Activated naive CD4-positive, alpha-beta T cell treated with anti-CD3 and anti-CD28 coated beads, Interleukin-2, amount 10 ng/mL, durations not matched to agents 7 days and 5 days (primary cell): ENCODE results near the gene MLST8.

Experiments
- CTCF ChIA-PET: fragments of 350-600 bp; sonication (Branson Sonifier 250); formaldehyde crosslinking; loops from one replicate; lab custom pipeline; 2021; ENCODE audit warnings: antibody characterized with exemption; lab: Charles Lee
- DNase-seq: peaks from one replicate; pipeline ENCODE4 v3.0.0-alpha.2; 2020
- H3K27ac Mint-ChIP-seq: one replicate; pipeline ENCODE4 v1.8.0; 2021; ENCODE audit warnings: mild to moderate bottlenecking, moderate library complexity, mixed read lengths
- H3K27me3 Mint-ChIP-seq: one replicate; pipeline ENCODE4 v1.8.0; 2021; ENCODE audit warnings: mild to moderate bottlenecking, mixed read lengths
- H3K36me3 Mint-ChIP-seq: one replicate; pipeline ENCODE4 v1.8.0; 2021; ENCODE audit warnings: mixed read lengths
- H3K4me1 Mint-ChIP-seq: one replicate; pipeline ENCODE4 v1.8.0; 2021; ENCODE audit warnings: mixed read lengths
- H3K4me3 Mint-ChIP-seq: one replicate; pipeline ENCODE4 v1.8.0; 2021; ENCODE audit warnings: mild to moderate bottlenecking, moderate library complexity, mixed read lengths
- H3K9me3 Mint-ChIP-seq: one replicate; pipeline ENCODE4 v1.8.0; 2021; ENCODE audit warnings: mixed read lengths

The MLST8 gene

DNA sequence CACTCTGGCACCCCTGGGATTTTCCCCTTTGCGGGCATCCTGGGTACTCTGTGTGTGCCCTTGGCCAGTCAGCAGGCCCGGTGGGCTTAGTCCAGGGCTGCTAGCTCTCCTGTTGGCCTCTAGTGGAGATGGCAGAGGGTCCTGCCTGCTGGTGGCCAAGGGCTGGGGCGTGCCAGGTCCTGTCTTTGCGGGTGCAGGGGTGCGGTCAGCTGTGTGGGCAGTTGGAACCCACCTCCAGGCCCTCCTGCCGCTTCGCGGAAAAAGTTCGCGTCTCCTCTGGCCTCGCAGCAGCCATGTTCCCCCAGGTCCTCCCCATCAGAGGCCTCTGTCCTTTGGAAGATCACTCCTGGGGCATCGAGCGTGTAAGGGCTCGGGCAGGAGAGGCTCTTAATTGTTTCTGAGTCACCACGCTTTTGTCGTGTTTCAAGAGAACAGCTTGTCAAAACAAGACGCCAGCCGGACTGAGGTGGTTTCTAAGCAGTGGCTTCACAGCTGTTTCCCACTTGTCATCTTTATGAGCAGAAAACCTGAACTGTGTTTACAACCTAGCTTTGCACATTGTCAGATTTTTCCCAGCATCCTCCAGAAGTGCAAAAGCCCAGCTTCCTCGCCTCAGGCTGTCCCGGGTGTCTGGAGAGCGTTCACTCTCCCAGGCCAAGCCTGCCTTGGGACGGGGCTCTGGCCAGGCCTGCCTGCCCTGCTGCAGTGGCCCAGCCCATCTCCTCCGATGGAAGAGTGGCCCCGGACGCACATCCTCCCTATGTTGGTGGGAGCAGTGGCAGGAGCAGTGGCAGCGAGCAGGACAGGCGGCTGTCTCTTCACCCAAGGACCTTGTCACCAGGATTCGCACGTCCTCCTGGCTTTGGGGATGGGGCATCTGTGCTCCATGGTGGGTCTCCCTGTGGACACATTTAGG lies 26.0 kb downstream of the MLST8 start:
- no peak for DNase-seq
- no peak overlapping the region for H3K27ac Mint-ChIP-seq
- H3K27me3 Mint-ChIP-seq, result peaks cover 15% of the 10 kb centered on the region
- peaks cover 12% of the 10 kb centered on the region for H3K36me3 Mint-ChIP-seq
- no peak overlapping the region for H3K4me3 Mint-ChIP-seq
- peaks cover 3% of the 10 kb centered on the region for H3K4me1 Mint-ChIP-seq
- CTCF ChIA-PET, result no interaction called here
- no peaks in the 10 kb centered on the region for H3K9me3 Mint-ChIP-seq

- Mint-ChIP-seq H3K4me1 (no peaks in the 10 kb centered on the region), H3K36me3 (peaks cover 12% of the 10 kb centered on the region), H3K27me3 (peaks cover 26% of the 10 kb centered on the region)
These were observed 27.1 kb downstream of the MLST8 start for GRCh38 chr16:2232094-2232990.

DNA sequence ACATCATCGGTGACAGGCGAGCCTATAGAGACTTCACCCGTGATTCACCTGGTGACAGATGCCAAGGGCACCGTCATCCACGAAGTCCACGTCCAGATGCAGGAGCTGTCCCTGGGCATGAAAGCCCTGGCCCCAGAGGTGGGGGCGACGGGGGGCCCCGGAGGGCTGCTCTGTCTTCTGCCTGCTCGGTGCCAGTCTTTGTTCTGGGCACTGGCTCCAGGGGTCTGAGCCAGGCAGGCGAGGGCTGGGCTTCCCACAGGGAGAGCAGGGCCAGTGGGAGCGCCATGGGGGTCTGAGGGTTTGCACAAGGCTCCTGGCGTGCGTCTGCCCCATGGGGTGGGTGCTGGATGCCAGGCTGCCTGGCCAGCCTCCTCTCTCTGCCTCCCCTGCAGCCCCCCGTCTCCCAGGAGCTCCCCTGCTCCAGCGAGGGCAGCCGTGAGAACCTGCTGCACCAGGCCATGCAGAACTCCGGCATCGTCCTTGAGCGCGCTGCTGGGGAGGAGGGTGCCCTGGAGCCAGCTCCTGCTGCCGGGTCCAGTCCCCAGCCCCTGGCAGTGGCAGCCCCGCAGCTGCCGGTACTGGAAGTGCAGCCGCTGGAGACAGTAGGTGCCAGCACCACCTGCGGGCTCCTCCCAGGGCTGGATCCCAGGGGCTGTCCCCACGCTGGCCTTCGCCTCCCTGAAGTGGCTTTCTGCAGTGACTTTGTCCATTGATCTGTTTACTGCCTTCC lies 28.0 kb downstream of the MLST8 start:
- Mint-ChIP-seq H3K36me3 (peaks cover 12% of the 10 kb centered on the region), H3K27me3 (peaks cover 32% of the 10 kb centered on the region), H3K4me1 (no peaks in the 10 kb centered on the region), H3K4me3 (no peak overlapping the region), H3K9me3 (no peaks in the 10 kb centered on the region), H3K27ac (no peak overlapping the region)
- no peak for DNase-seq
- CTCF ChIA-PET, result no interaction called here

More at GRCh38 chr16:2232094-2232990, 27.1 kb downstream of the MLST8 start:
- no peaks in the 10 kb centered on the region for H3K9me3 Mint-ChIP-seq
- CTCF ChIA-PET, result no interaction called here
- H3K4me3 Mint-ChIP-seq, result no peak overlapping the region
- no peak overlapping the region for H3K27ac Mint-ChIP-seq
- DNase-seq, result no peak

- CTCF ChIA-PET, result no interaction called here
- Mint-ChIP-seq H3K4me3 (no peak overlapping the region), H3K4me1 (no peaks in the 10 kb centered on the region), H3K36me3 (peaks cover 12% of the 10 kb centered on the region), H3K9me3 (no peaks in the 10 kb centered on the region), H3K27me3 (peaks cover 38% of the 10 kb centered on the region), H3K27ac (no peak overlapping the region)
- no peak for DNase-seq
These were observed 28.9 kb downstream of the MLST8 start for GRCh38 chr16:2233872-2234812.

GRCh38 chr16:2234813-2235170 lies 29.5 kb downstream of the MLST8 start:
- no peaks in the 10 kb centered on the region for H3K4me1 Mint-ChIP-seq
- peaks cover 9% of the 10 kb centered on the region for H3K36me3 Mint-ChIP-seq
- peaks cover 38% of the 10 kb centered on the region for H3K27me3 Mint-ChIP-seq
- no peak overlapping the region for H3K27ac Mint-ChIP-seq
- no peak for DNase-seq
- H3K9me3 Mint-ChIP-seq, result no peaks in the 10 kb centered on the region
- H3K4me3 Mint-ChIP-seq, result no peak overlapping the region
- CTCF ChIA-PET, result no interaction called here

DNA sequence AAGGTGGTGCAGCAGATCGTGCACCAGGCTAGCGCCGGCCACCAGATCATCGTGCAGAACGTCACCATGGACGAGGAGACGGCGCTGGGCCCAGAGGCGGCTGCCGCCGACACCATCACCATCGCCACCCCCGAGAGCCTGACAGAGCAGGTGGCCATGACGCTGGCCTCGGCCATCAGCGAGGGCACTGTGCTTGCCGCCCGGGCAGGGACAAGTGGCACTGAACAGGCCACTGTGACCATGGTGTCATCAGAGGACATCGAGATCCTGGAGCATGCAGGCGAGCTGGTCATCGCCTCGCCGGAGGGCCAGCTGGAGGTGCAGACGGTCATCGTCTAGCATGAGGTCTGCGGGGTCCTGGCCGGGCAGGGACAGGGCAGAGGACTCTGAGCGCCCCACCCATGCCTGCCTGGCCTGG lies 30.0 kb downstream of the MLST8 start:
- CTCF ChIA-PET, result no interaction called here
- peaks cover 8% of the 10 kb centered on the region for H3K36me3 Mint-ChIP-seq
- no peak for DNase-seq
- no peak overlapping the region for H3K27ac Mint-ChIP-seq
- H3K9me3 Mint-ChIP-seq, result no peaks in the 10 kb centered on the region
- no peaks in the 10 kb centered on the region for H3K4me1 Mint-ChIP-seq
- H3K27me3 Mint-ChIP-seq, result peaks cover 38% of the 10 kb centered on the region
- H3K4me3 Mint-ChIP-seq, result no peak overlapping the region

DNA sequence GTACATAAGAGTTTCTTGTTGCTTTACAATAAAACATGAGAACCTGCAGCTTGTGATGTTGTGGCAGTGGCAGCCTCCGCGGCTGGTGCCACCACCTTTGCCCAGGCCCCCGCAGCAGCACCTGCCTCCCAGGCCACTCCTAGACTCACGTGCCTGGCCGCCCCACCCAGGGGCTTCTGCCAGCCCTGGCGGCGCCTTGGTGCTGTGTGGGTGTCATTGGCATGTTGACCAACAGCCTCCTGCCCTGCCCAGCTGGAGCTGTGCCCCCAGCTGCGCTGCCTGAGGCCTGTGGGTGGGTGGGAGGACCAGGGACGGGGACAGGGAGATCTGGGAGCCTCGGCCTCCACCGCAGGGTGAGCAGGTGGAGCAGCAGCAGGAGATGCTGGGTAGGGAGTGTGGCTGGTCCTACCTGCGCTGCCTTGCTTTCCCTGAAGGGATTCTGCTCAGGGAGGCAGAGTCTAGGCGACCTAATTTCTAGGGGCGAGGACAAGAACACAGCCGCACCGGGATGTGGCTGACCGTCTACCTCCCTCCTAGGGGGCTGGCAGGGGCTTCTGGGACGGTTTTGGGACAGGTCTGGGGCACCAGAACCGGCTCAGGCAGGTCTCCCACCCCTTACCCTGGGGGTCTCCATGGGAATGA lies 30.6 kb downstream of the MLST8 start:
- Mint-ChIP-seq H3K4me1 (no peaks in the 10 kb centered on the region), H3K9me3 (no peaks in the 10 kb centered on the region), H3K27ac (no peak overlapping the region), H3K4me3 (no peak overlapping the region), H3K27me3 (peaks cover 38% of the 10 kb centered on the region), H3K36me3 (peaks cover 8% of the 10 kb centered on the region)
- no peak for DNase-seq
- CTCF ChIA-PET, result no interaction called here

DNA sequence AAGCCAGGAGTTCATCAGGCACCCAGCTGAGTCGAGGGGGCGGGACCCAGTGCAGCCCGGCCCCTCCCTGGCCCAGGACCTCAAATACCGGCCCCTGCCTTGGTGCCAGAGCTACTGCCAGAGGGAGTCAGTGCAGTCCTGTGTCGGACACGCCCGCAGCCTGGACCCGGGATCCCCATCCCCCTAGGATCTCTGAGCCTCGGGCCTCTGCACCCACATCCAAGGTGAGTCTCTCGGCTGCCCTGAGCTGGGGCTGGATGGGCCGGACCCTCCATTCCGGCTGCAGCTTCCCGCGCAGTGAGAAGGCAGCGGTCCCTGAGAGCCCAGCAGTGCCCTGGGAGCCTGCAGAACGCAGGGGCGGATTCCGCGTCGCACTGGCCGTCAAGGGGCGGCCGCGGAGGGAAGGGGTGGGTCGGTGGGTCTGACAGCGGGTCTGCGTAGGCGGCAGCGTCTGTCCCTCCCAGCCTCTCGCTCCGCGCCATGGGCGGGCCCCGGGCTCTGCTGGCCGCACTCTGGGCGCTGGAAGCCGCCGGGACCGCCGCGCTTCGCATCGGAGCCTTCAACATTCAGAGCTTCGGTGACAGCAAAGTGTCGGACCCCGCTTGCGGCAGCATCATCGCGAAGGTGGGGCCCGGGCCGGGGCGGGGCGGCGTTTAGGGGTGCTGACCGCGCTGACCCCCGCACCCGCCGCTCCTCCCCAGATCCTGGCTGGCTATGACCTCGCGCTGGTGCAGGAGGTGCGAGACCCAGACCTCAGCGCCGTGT lies 31.3 kb downstream of the MLST8 start, which contains the start of gene DNASE1L2:
DNASE1L2 (plus strand) TSS at position 108 of the 765 bp plus-strand sequence; CDS start at position 481, 373 bp downstream.
- no peak within 1 kb of the TSS for H3K27ac Mint-ChIP-seq
- CTCF ChIA-PET, result no interaction called here
- H3K4me3 Mint-ChIP-seq, result no peak within 1 kb of the TSS

GRCh38 chr16:2237102-2237482 lies 31.8 kb downstream of the MLST8 start:
- Mint-ChIP-seq H3K4me1 (no peaks in the 10 kb centered on the region), H3K36me3 (peaks cover 7% of the 10 kb centered on the region), H3K9me3 (no peaks in the 10 kb centered on the region), H3K4me3 (no peak overlapping the region), H3K27me3 (peaks cover 38% of the 10 kb centered on the region), H3K27ac (no peak overlapping the region)
- DNase-seq, result no peak
- CTCF ChIA-PET, result no interaction called here

More for the DNA sequence above, 31.3 kb downstream of the MLST8 start, which contains the start of gene DNASE1L2:
- Mint-ChIP-seq H3K36me3 (peaks cover 8% of the 10 kb centered on the region), H3K9me3 (no peaks in the 10 kb centered on the region), H3K27me3 (peaks cover 38% of the 10 kb centered on the region), H3K4me1 (no peaks in the 10 kb centered on the region)
- DNase-seq, result no peak

DNA sequence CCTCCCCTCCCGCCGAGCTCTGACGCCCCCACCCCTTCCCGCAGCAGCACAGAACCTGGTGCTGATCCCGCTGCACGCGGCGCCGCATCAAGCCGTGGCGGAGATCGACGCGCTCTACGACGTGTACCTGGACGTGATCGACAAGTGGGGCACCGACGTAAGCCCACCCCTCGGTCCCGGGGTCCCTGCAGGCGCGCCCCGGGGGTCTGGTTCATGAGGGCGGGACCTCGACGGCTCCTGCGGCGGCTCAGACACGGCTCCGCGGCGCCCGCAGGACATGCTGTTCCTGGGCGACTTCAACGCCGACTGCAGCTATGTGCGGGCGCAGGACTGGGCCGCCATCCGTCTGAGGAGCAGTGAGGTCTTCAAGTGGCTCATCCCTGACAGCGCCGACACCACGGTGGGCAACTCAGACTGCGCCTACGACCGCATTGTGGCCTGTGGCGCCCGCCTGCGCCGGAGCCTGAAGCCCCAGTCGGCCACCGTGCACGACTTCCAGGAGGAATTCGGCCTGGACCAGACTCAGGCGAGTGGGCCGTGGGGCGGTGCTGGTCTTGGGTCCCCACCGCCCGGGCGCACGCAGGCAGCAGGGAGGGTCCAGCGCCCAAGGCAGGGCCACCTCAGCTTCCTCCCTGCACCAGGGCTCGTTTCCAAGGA lies 32.4 kb downstream of the MLST8 start:
- Mint-ChIP-seq H3K9me3 (no peaks in the 10 kb centered on the region), H3K27ac (no peak overlapping the region), H3K4me3 (no peak overlapping the region), H3K4me1 (peaks cover 3% of the 10 kb centered on the region), H3K27me3 (peaks cover 38% of the 10 kb centered on the region), H3K36me3 (peaks cover 10% of the 10 kb centered on the region)
- CTCF ChIA-PET, result no interaction called here
- DNase-seq, result no peak

GRCh38 chr16:2238150-2238837 lies 33.0 kb downstream of the MLST8 start:
- H3K36me3 Mint-ChIP-seq, result peaks cover 10% of the 10 kb centered on the region
- H3K27ac Mint-ChIP-seq, result no peak overlapping the region
- no peaks in the 10 kb centered on the region for H3K9me3 Mint-ChIP-seq
- H3K27me3 Mint-ChIP-seq, result peaks cover 38% of the 10 kb centered on the region
- H3K4me3 Mint-ChIP-seq, result no peak overlapping the region
- peaks cover 3% of the 10 kb centered on the region for H3K4me1 Mint-ChIP-seq
- no peak for DNase-seq
- CTCF ChIA-PET, result no interaction called here
